ENCODE measurements around the gene SLCO2A1. TPM values are rescaled to one million over a fixed set of nuclear protein-coding genes. Genes with fewer than 3 reads are reported as not detected.

SLCO2A1 gene
- total and polyA plus RNA-seq, 2 donors (not counting 1 experiment from before 2014, with no cell fraction given): not detected

- Histone ChIP-seq H3K9ac (ENCODE audit: low read length) (no peak overlapping the region), H3K4me1 (ENCODE audit: control insufficient read depth in 2 of 2, insufficient read depth in 2 of 2, low read length in 2 of 2) (peaks cover 0 to 2% of the 10 kb centered on the region in 2 donors), H3K27ac (ENCODE audit: low read length in 2 of 2) (no peak overlapping the region), H3K79me2 (ENCODE audit: control insufficient read depth, insufficient read depth, low read length) (no peaks in the 10 kb centered on the region), H4K20me1 (ENCODE audit: control insufficient read depth, insufficient read depth, low read length, poor library complexity, severe bottlenecking) (no peaks in the 10 kb centered on the region), H3K9me3 (ENCODE audit: control extremely low read depth in 1 of 3, control insufficient read depth in 2 of 3, insufficient read depth in 1 of 3, low read length in 2 of 3) (peaks cover 0 to 4% (median 0%) of the 10 kb centered on the region in 3 donors), H3K4me2 (replicated peaks; ENCODE audit: low read depth, low read length, poor library complexity, severe bottlenecking) (no peak overlapping the region), H3K27me3 (replicated peaks in 1 of 4; ENCODE audit: control extremely low read depth in 1 of 4, control insufficient read depth in 3 of 4, insufficient read depth in 4 of 4, low read length in 3 of 4) (peaks cover 0 to 11% (median 3%) of the 10 kb centered on the region in 4 experiments), H2AFZ (ENCODE audit: insufficient read depth, low read depth, low read length, poor library complexity, severe bottlenecking) (no peak overlapping the region), H3K36me3 (replicated peaks in 1 of 2; ENCODE audit: control extremely low read depth in 1 of 2, control insufficient read depth in 1 of 2, extremely low read depth in 1 of 2, insufficient read depth in 2 of 2, low read length in 1 of 2) (no peaks in the 10 kb centered on the region), H3K4me3 (ENCODE audit: control extremely low read depth in 1 of 5, extremely low read depth in 1 of 5, insufficient read depth in 1 of 5, low read depth in 2 of 5, low read length in 4 of 5) (no peak overlapping the region)
- intact Hi-C loops (cut with micrococcal nuclease): no loop called here
- DNase-seq (no peak), ATAC-seq (ENCODE audit: low read depth) (no peak)
- no peaks in the 10 kb centered on the region for H3K9me3 Mint-ChIP-seq (ENCODE audit: insufficient read depth)
- H3K27me3 Mint-ChIP-seq: peaks cover 33% of the 10 kb centered on the region
- no peak overlapping the region for H3K27ac Mint-ChIP-seq
- ChIA-PET CTCF (no interaction called here), POLR2A (no interaction called here)
- WGBS (ENCODE audit: insufficient coverage): 90% methylated on average over 3 of the region's 6 CpGs
- TF ChIP-seq EZH2 (IDR thresholded peaks at IDR 0.05; ENCODE audit: borderline replicate concordance, insufficient read depth, low read depth, low read length, poor library complexity, severe bottlenecking): no peak
- TF ChIP-seq, protein P1, sequence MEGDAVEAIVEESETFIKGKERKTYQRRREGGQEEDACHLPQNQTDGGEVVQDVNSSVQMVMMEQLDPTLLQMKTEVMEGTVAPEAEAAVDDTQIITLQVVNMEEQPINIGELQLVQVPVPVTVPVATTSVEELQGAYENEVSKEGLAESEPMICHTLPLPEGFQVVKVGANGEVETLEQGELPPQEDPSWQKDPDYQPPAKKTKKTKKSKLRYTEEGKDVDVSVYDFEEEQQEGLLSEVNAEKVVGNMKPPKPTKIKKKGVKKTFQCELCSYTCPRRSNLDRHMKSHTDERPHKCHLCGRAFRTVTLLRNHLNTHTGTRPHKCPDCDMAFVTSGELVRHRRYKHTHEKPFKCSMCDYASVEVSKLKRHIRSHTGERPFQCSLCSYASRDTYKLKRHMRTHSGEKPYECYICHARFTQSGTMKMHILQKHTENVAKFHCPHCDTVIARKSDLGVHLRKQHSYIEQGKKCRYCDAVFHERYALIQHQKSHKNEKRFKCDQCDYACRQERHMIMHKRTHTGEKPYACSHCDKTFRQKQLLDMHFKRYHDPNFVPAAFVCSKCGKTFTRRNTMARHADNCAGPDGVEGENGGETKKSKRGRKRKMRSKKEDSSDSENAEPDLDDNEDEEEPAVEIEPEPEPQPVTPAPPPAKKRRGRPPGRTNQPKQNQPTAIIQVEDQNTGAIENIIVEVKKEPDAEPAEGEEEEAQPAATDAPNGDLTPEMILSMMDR (IDR thresholded peaks at IDR 0.05): no peak
- peaks cover 2% of the 10 kb centered on the region for H3K4me1 Mint-ChIP-seq
- H3K4me3 Mint-ChIP-seq: no peak overlapping the region
Measured at GRCh38 chr3:134034005-134034785, 4.5 kb upstream of the SLCO2A1 start.

DNA sequence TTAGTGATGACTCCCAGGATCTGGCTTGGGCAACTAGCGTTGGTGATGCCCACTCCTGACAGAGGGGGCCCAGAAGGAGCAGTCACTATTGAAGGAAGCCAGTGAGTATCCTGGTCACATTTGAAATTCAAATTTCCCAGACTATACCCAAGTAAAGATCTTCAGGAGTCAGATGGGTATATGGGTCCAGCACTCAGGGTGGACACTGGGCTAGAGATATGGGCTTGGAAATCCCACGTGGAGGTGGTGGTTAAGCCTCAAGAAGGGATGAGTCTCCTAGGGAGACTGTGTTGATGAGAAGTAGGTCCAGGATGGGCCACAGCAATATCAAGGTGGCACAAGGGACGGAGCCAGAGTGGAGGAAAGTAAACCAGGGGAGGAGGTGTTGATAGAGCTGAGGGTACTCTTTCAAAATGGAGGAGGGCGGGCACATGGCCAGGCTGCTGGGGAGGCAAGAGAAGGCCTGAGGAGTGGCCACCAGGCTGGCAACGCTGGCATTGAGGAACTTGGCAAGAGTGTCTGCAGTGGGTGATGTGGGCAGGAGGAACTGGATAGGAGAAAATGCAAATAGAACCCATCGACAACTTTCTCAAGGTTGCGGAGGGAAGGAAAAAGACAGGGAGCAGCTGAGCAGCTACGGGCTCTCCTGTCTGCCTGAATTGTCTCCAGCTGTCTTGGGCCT lies 3.7 kb upstream of the SLCO2A1 start:
- Mint-ChIP-seq H3K27me3 (peaks cover 39% of the 10 kb centered on the region), H3K4me3 (no peak overlapping the region), H3K4me1 (peaks cover 2% of the 10 kb centered on the region), H3K27ac (no peak overlapping the region), H3K9me3 (ENCODE audit: insufficient read depth) (no peaks in the 10 kb centered on the region)
- no peak for ATAC-seq (ENCODE audit: low read depth)
- H3K27ac ChIP-seq (ENCODE audit: low read length in 2 of 2): no peak overlapping the region
- no peak for DNase-seq
- H3K4me1 ChIP-seq (ENCODE audit: control insufficient read depth in 2 of 2, insufficient read depth in 2 of 2, low read length in 2 of 2): peaks cover 0 to 5% of the 10 kb centered on the region in 2 donors
- H3K27me3 ChIP-seq (replicated peaks in 1 of 4; ENCODE audit: control extremely low read depth in 1 of 4, control insufficient read depth in 3 of 4, insufficient read depth in 4 of 4, low read length in 3 of 4): peaks cover 0 to 16% (median 9%) of the 10 kb centered on the region in 4 experiments
- intact Hi-C loops (cut with micrococcal nuclease): no loop called here
- peaks cover 0 to 8% (median 0%) of the 10 kb centered on the region in 3 donors for H3K9me3 ChIP-seq (ENCODE audit: control extremely low read depth in 1 of 3, control insufficient read depth in 2 of 3, insufficient read depth in 1 of 3, low read length in 2 of 3)
- H2AFZ ChIP-seq (ENCODE audit: insufficient read depth, low read depth, low read length, poor library complexity, severe bottlenecking): no peak overlapping the region
- H3K36me3 ChIP-seq (replicated peaks in 1 of 2; ENCODE audit: control extremely low read depth in 1 of 2, control insufficient read depth in 1 of 2, extremely low read depth in 1 of 2, insufficient read depth in 2 of 2, low read length in 1 of 2): no peaks in the 10 kb centered on the region
- TF ChIP-seq EZH2 (IDR thresholded peaks at IDR 0.05; ENCODE audit: borderline replicate concordance, insufficient read depth, low read depth, low read length, poor library complexity, severe bottlenecking): no peak
- TF ChIP-seq, protein P1 (IDR thresholded peaks at IDR 0.05): no peak
- WGBS (ENCODE audit: insufficient coverage): 86% methylated on average over 8 of the region's 8 CpGs
- H3K4me3 ChIP-seq (ENCODE audit: control extremely low read depth in 1 of 5, extremely low read depth in 1 of 5, insufficient read depth in 1 of 5, low read depth in 2 of 5, low read length in 4 of 5): no peak overlapping the region
- CTCF ChIA-PET: interaction anchor here (1.0 kb wide), 1 partner anchor 42 kb away, joined by 3 read pairs; no protein-coding TSS in a partner anchor
- H3K79me2 ChIP-seq (ENCODE audit: control insufficient read depth, insufficient read depth, low read length): no peaks in the 10 kb centered on the region
- no peaks in the 10 kb centered on the region for H4K20me1 ChIP-seq (ENCODE audit: control insufficient read depth, insufficient read depth, low read length, poor library complexity, severe bottlenecking)
- H3K4me2 ChIP-seq (replicated peaks; ENCODE audit: low read depth, low read length, poor library complexity, severe bottlenecking): no peak overlapping the region
- POLR2A ChIA-PET: no interaction called here
- H3K9ac ChIP-seq (ENCODE audit: low read length): no peak overlapping the region
